Dermis blood vessel endothelial cell (primary cell): ENCODE data around the gene DIO3. TPM values are rescaled to one million over a fixed set of nuclear protein-coding genes. Genes with fewer than 3 reads are reported as not detected.
"Not testable (repeated sequence)": the region's sequence is repeated elsewhere in the genome, so short reads cannot be mapped to it uniquely, and the experiment has no call there.

Experiments used
- DNase-seq: peaks from one replicate; pipeline ENCODE4 v3.0.0; 2010
- total RNA-seq: library from RNA; depleted of rRNA; stranded (reverse); fragments of >200 nt; gene quantifications from 2 replicates; pipeline ENCODE4 v1.2.3, GENCODE V29; 2014

DIO3 gene
- total RNA-seq, 1 donor from 2014 or later, result not detected

GRCh38 chr14:101559624-101560533 lies 1.4 kb upstream of the DIO3 start:
- DNase-seq, result peak; percentile 10

- DNase-seq, result no peak
Observed at GRCh38 chr14:101560534-101561113, 671 bp upstream of the DIO3 start.

GRCh38 chr14:101561897-101562490 lies 699 bp downstream of the DIO3 start:
- no peak for DNase-seq

- no peak for DNase-seq
Observed at GRCh38 chr14:101562659-101563351, 1.5 kb downstream of the DIO3 start.

- no peak for DNase-seq
Observed at GRCh38 chr14:101563352-101563653, 2.0 kb downstream of the DIO3 start.

GRCh38 chr14:101563654-101564443 lies 2.6 kb downstream of the DIO3 start:
- DNase-seq, result no peak

- no peak for DNase-seq
Observed at GRCh38 chr14:101564444-101564776, 3.1 kb downstream of the DIO3 start.

GRCh38 chr14:101564819-101565698 lies 3.8 kb downstream of the DIO3 start:
- DNase-seq, result no peak

GRCh38 chr14:101567252-101567651 lies 6.0 kb downstream of the DIO3 start:
- DNase-seq, result no peak

GRCh38 chr14:101571004-101571403 lies 9.7 kb downstream of the DIO3 start:
- no peak for DNase-seq

- not testable (repeated sequence) for DNase-seq
Observed at GRCh38 chr14:101572526-101572925, 11.2 kb downstream of the DIO3 start.

- DNase-seq, result no peak
Observed at GRCh38 chr14:101573289-101573688, 12.0 kb downstream of the DIO3 start.

GRCh38 chr14:101575581-101575980 lies 14.3 kb downstream of the DIO3 start:
- DNase-seq, result no peak

GRCh38 chr14:101577221-101577909 lies 16.1 kb downstream of the DIO3 start:
- DNase-seq, result no peak

GRCh38 chr14:101578489-101578888 lies 17.2 kb downstream of the DIO3 start:
- DNase-seq, result no peak

GRCh38 chr14:101579372-101580080 lies 18.2 kb downstream of the DIO3 start:
- DNase-seq, result no peak

GRCh38 chr14:101581806-101582205 lies 20.5 kb downstream of the DIO3 start:
- no peak for DNase-seq

- no peak for DNase-seq
Observed at GRCh38 chr14:101582294-101582693, 21.0 kb downstream of the DIO3 start.

GRCh38 chr14:101583006-101583714 lies 21.9 kb downstream of the DIO3 start:
- DNase-seq, result no peak

- DNase-seq, result no peak
Observed at GRCh38 chr14:101583715-101584054, 22.4 kb downstream of the DIO3 start.
